Liver (tissue), 2 donors: Measurements from ENCODE around the gene OGN.

Source experiments
- CTCF ChIP-seq: fragments of 150-350 bp; IDR thresholded peaks from 2 replicates; pipeline ENCODE4 v1.5.1; 2017; ENCODE audit warnings: improper control_type of control experiment, low read depth, low read length; ENCODE audit not compliant: missing input control
- MAX ChIP-seq: IDR thresholded peaks from 2 replicates; pipeline ENCODE4 v1.6.1; 2016; ENCODE audit warnings: antibody characterized with exemption
- donor health status: healthy.

GRCh38 chr9:92380603-92381002, 23.8 kb downstream of the OGN start:
- TF ChIP-seq CTCF (no peak), MAX (no peak)
